HCT116 (cell line): ENCODE results near the gene CLIC5. TPM values are rescaled to one million over a fixed set of nuclear protein-coding genes. Genes with fewer than 3 reads are reported as not detected.

Experiments
- ATAC-seq: fragments of 200-7000 bp; cut with Tn5 transposase; 2 replicates; pipeline ENCODE4 v1.9.1; 2020; ENCODE audit warnings: mild to moderate bottlenecking, moderate library complexity
- BruUV-seq: library from RNA; stranded (reverse); fragments of 400-500 nt; replicated peaks from 2 replicates; lab custom pipeline; 2021; lab: Mats Ljungman, UMichigan
- CTCF ChIA-PET: fragments of 300-600 bp; sonication (Branson Sonifier 250); formaldehyde crosslinking; loops from one replicate; lab custom pipeline; 2021; ENCODE audit warnings: antibody characterized with exemption; lab: Charles Lee
- POLR2A ChIA-PET: fragments of 300-600, 350-600 bp; sonication (Branson Sonifier 250); formaldehyde crosslinking; loops from one replicate; lab custom pipeline; 2021; ENCODE audit warnings: antibody characterized with exemption; lab: Charles Lee
- RAD21 ChIA-PET, 2 experiments: fragments of 300-600 bp; sonication (Branson Sonifier 250); formaldehyde crosslinking; loops; one replicate each; lab custom pipeline; 2023; ENCODE audit warnings: low total read pairs in 2 of 2; ENCODE audit not compliant: uncharacterized antibody in 2 of 2, unreplicated experiment in 2 of 2, low non-redundant PET in 1 of 2; lab: Charles Lee
- DNase-seq: peaks from one replicate; pipeline ENCODE4 v3.0.0-alpha.2; 2010; ENCODE audit warnings: low read depth, low spot score
- H2AFZ ChIP-seq: fragments of 200-600 bp; shearing (Covaris generic), sonication (generic); 2 replicates; pipeline ENCODE4 v1.6.1; 2017; ENCODE audit warnings: low read depth, mixed run types, mixed read lengths, antibody characterized with exemption, low read length; ENCODE audit not compliant: poor library complexity, severe bottlenecking
- H3K27ac ChIP-seq: 2 replicates; pipeline ENCODE4 v1.5.1; 2012; ENCODE audit warnings: low read depth, low read length
- H3K27me3 ChIP-seq: fragments of 200-600 bp; sonication (generic); 2 replicates; pipeline ENCODE4 v1.6.1; 2016; ENCODE audit warnings: mixed run types, low read length, mixed read lengths; ENCODE audit not compliant: insufficient read depth
- H3K36me3 ChIP-seq, 2 experiments: fragments of 200-500 bp in 1 of 2; fragments of 200-600 bp in 1 of 2; sonication (Bioruptor generic) in 1 of 2; sonication (generic) in 1 of 2; 2 replicates each; pipeline versions ENCODE4 v1.5.1 to v1.6.1; 2014 to 2016; ENCODE audit warnings: low read length in 2 of 2, inconsistent platforms in 1 of 2, mixed read lengths in 1 of 2, mixed run types in 1 of 2; ENCODE audit not compliant: insufficient read depth in 2 of 2, control insufficient read depth in 1 of 2
- H3K4me1 ChIP-seq, 2 experiments: fragments of 200-600 bp in 1 of 2; sonication (generic) in 1 of 2; 2 replicates each; pipeline versions ENCODE4 v1.5.1 to v1.6.1; 2012 to 2017; ENCODE audit warnings: low read length in 2 of 2, inconsistent platforms in 1 of 2, mild to moderate bottlenecking in 1 of 2, mixed read lengths in 1 of 2, mixed run types in 1 of 2, moderate library complexity in 1 of 2; ENCODE audit not compliant: insufficient read depth in 2 of 2, control insufficient read depth in 1 of 2
- H3K4me2 ChIP-seq: fragments of 200-600 bp; sonication (generic); 2 replicates; pipeline ENCODE4 v1.6.1; 2017; ENCODE audit warnings: mixed run types, low read length, mixed read lengths
- H3K4me3 ChIP-seq, 2 experiments: fragments of 200-600 bp in 1 of 2; sonication (generic) in 1 of 2; replicated peaks in 1 of 2; 2 replicates each; pipeline ENCODE4 v1.5.1; 2011 to 2016; ENCODE audit warnings: low read length in 2 of 2, control low read depth in 1 of 2, low read depth in 1 of 2, mild to moderate bottlenecking in 1 of 2, mixed read lengths in 1 of 2, mixed run types in 1 of 2
- H3K79me2 ChIP-seq: fragments of 200-600 bp; sonication (generic); 2 replicates; pipeline ENCODE4 v1.6.1; 2017; ENCODE audit warnings: mild to moderate bottlenecking, mixed run types, low read length, moderate library complexity, mixed read lengths; ENCODE audit not compliant: insufficient read depth
- H3K9ac ChIP-seq: fragments of 200-600 bp; sonication (generic); 2 replicates; pipeline ENCODE4 v1.6.1; 2016; ENCODE audit warnings: low read length, mixed read lengths
- H3K9me2 ChIP-seq: fragments of 200-600 bp; sonication (generic), shearing (Covaris generic); 2 replicates; pipeline ENCODE4 v1.6.1; 2017; ENCODE audit warnings: mixed run types, mild to moderate bottlenecking, moderate library complexity; ENCODE audit not compliant: insufficient read depth
- H3K9me3 ChIP-seq, 2 experiments: fragments of 200-500 bp in 1 of 2; fragments of 200-600 bp in 1 of 2; sonication (Bioruptor generic) in 1 of 2; sonication (generic) in 1 of 2; 2 replicates each; pipeline ENCODE4 v1.6.1; 2014 to 2017; ENCODE audit warnings: low read length in 2 of 2, mixed read lengths in 2 of 2, inconsistent platforms in 1 of 2, low read depth in 1 of 2, mild to moderate bottlenecking in 1 of 2, mixed run types in 1 of 2, moderate library complexity in 1 of 2; ENCODE audit not compliant: control insufficient read depth in 1 of 2, insufficient read depth in 1 of 2
- H4K20me1 ChIP-seq: fragments of 200-600 bp; sonication (generic), shearing (Covaris generic); 2 replicates; pipeline ENCODE4 v1.6.1; 2017; ENCODE audit warnings: mixed run types, mild to moderate bottlenecking, moderate library complexity; ENCODE audit not compliant: insufficient read depth
- CEBPB ChIP-seq: IDR thresholded peaks from 2 replicates; pipeline ENCODE4 v1.6.1; 2012; ENCODE audit warnings: low read depth
- EGR1 ChIP-seq: IDR thresholded peaks from 2 replicates; pipeline ENCODE4 v1.6.1; 2012; ENCODE audit warnings: low read depth
- EZH2 ChIP-seq: fragments of 200-600 bp; sonication (generic); IDR thresholded peaks from 2 replicates; pipeline ENCODE4 v1.6.1; 2017; ENCODE audit warnings: antibody characterized with exemption, mixed run types
- EZH2phosphoT487 ChIP-seq: fragments of 200-600 bp; IDR thresholded peaks from 2 replicates; pipeline ENCODE4 v1.6.1; 2018; ENCODE audit warnings: antibody characterized with exemption, borderline replicate concordance
- FOSL1 ChIP-seq: IDR thresholded peaks from 2 replicates; pipeline ENCODE4 v1.6.1; 2012; ENCODE audit warnings: low read depth
- POLR2AphosphoS5 ChIP-seq: IDR thresholded peaks from 2 replicates; pipeline ENCODE4 v1.6.1; 2011; ENCODE audit warnings: mild to moderate bottlenecking, low read depth, low read length, moderate library complexity
- RAD21 ChIP-seq: IDR thresholded peaks from 2 replicates; pipeline ENCODE4 v1.6.1; 2012; ENCODE audit warnings: low read depth, mild to moderate bottlenecking
- SIN3A ChIP-seq: IDR thresholded peaks from 2 replicates; pipeline ENCODE4 v1.6.1; 2012; ENCODE audit warnings: low read depth
- SP1 ChIP-seq: IDR thresholded peaks from 2 replicates; pipeline ENCODE4 v1.6.1; 2012; ENCODE audit warnings: low read depth
- SRF ChIP-seq: IDR thresholded peaks from 2 replicates; pipeline ENCODE4 v1.6.1; 2012; ENCODE audit warnings: low read depth
- YY1 ChIP-seq: IDR thresholded peaks from 2 replicates; pipeline ENCODE4 v1.6.1; 2011; ENCODE audit warnings: low read length, low read depth, moderate library complexity, mild to moderate bottlenecking; ENCODE audit not compliant: insufficient replicate concordance; ENCODE audit errors: extremely low read depth
- ZNF274 ChIP-seq: fragments of 200-500 bp; sonication (Bioruptor generic); IDR thresholded peaks from 2 replicates; pipeline ENCODE4 v1.6.1; 2014; ENCODE audit warnings: mild to moderate bottlenecking, low read depth, low read length, inconsistent platforms
- intact Hi-C: fragments of 100-400 bp; cut with micrococcal nuclease; formaldehyde crosslinking; loops from 2 replicates; pipeline ENCODE4 v1.10.0; 2022
- total RNA-seq: library from RNA; stranded (reverse); gene quantifications from one replicate; pipeline ENCODE4 v1.2.1, GENCODE V29; 2021; ENCODE audit not compliant: unreplicated experiment
- TF ChIP-seq, protein P1 (sequence below), 3 experiments: fragments of 200-600 bp in 1 of 3; sonication (generic) in 1 of 3; IDR thresholded peaks in 2 of 3; conservative IDR thresholded peaks in 1 of 3; 2 replicates each; pipeline ENCODE4 v1.5.1; 2012 to 2017; ENCODE audit warnings: low read depth in 2 of 3, low read length in 2 of 3, antibody characterized with exemption in 1 of 3, borderline replicate concordance in 1 of 3, control low read depth in 1 of 3, mild to moderate bottlenecking in 1 of 3, mixed read lengths in 1 of 3, mixed run types in 1 of 3, moderate library complexity in 1 of 3; ENCODE audit not compliant: insufficient read depth in 1 of 3
- TF ChIP-seq, protein P2 (sequence below): IDR thresholded peaks from 2 replicates; pipeline ENCODE4 v1.6.1; 2012
- TF ChIP-seq, protein P3 (sequence below): IDR thresholded peaks from 2 replicates; pipeline ENCODE4 v1.6.1; 2011; ENCODE audit warnings: mild to moderate bottlenecking, low read length, moderate library complexity; ENCODE audit not compliant: insufficient replicate concordance; ENCODE audit errors: extremely low read depth

The CLIC5 gene
- total RNA-seq, 1 experiment from 2014 or later = 0.20 TPM

DNA sequence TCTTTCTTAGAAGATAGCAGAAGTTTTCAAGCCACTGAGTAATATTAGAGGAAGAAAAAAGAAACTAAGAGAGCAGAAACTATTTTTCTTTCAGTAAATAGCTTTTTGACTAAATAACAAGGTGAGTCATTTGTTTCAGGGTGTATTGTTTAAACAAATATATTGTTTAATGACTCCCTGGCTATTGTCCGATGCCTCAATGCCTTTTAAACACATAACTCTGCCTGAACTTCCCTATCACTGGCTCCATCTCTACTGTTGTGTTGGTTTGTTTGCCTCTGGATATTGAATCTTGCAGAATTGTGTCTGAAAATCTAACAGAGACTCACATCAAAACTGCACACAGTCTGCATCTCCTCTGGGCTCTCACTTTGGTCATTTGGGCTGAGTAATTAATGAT is 19.6 kb upstream of the CLIC5 start:
- H3K4me1 ChIP-seq = no peaks in the 10 kb centered on the region
- H3K4me3 ChIP-seq = no peak overlapping the region
- H3K27me3 ChIP-seq = no peaks in the 10 kb centered on the region
- no peak overlapping the region for H3K4me2 ChIP-seq
- no TSS peak for BruUV-seq
- DNase-seq = no peak
- ChIA-PET POLR2A (no interaction called here), CTCF (no interaction called here), RAD21 (no interaction called here)
- no peak for ATAC-seq
- TF ChIP-seq ZNF274 (no peak), CEBPB (no peak), SIN3A (no peak)
- TF ChIP-seq, protein P1, sequence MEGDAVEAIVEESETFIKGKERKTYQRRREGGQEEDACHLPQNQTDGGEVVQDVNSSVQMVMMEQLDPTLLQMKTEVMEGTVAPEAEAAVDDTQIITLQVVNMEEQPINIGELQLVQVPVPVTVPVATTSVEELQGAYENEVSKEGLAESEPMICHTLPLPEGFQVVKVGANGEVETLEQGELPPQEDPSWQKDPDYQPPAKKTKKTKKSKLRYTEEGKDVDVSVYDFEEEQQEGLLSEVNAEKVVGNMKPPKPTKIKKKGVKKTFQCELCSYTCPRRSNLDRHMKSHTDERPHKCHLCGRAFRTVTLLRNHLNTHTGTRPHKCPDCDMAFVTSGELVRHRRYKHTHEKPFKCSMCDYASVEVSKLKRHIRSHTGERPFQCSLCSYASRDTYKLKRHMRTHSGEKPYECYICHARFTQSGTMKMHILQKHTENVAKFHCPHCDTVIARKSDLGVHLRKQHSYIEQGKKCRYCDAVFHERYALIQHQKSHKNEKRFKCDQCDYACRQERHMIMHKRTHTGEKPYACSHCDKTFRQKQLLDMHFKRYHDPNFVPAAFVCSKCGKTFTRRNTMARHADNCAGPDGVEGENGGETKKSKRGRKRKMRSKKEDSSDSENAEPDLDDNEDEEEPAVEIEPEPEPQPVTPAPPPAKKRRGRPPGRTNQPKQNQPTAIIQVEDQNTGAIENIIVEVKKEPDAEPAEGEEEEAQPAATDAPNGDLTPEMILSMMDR (IDR thresholded peaks at IDR 0.05 in 2 of 3, conservative IDR thresholded peaks at IDR 0.05 in 1 of 3; ENCODE audit: borderline replicate concordance in 1 of 3, insufficient read depth in 1 of 3, low read depth in 2 of 3, low read length in 2 of 3) = no peak
- no peaks in the 10 kb centered on the region for H4K20me1 ChIP-seq
- H3K27ac ChIP-seq = no peak overlapping the region
- no peaks in the 10 kb centered on the region for H3K79me2 ChIP-seq
- H3K9ac ChIP-seq = no peak overlapping the region
- H2AFZ ChIP-seq = no peak overlapping the region
- intact Hi-C loops = no loop called here
- H3K9me2 ChIP-seq = no peaks in the 10 kb centered on the region
- H3K9me3 ChIP-seq = no peaks in the 10 kb centered on the region
- no peaks in the 10 kb centered on the region for H3K36me3 ChIP-seq

DNA sequence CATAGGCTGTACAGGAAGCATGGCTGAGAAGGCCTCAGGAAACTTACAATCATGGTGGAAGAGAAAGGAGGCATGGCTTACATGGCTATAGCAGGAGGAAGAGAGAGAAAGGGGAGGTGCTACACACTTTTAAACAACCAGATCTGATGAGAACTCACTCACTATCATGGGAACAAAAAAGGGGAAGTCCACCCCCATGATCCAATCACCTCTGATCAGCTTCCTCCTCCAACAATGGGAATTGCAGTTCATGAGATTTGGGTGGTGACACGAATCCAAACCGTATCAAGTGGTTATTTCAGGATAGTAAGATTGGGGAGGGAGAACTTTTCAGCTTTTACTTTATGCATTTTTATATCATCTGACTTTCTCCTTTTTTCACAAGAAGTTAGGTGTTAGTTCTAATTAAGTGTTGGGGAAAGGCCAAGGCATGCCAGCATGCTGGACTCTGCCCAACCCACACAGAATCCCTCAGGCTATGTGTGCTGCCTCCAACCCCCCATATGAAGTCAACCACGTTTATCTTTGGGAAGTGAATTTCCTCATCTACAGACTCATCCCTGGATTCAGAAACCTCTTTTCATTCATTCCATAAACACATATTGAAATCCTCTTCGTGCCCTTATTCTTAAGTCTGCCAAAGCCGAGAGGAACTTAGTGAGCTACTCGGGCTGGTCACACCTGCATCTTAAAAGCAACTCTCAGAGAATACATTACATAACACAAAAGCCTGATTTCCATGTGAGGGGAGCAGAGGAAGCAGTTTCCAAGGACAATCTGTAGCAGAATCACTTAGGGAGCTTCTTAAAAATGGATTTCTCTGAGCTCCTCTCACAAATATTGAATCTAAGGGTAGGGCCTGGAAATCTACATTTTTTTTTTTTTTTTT is 16.7 kb upstream of the CLIC5 start:
- ChIA-PET RAD21 (no interaction called here), CTCF (interaction anchor here (0.7 kb wide), 1 partner anchor 58 kb away, joined by 3 read pairs; no protein-coding TSS in a partner anchor), POLR2A (no interaction called here)
- Histone ChIP-seq H3K9me3 (no peaks in the 10 kb centered on the region), H3K9ac (no peak overlapping the region), H3K79me2 (no peaks in the 10 kb centered on the region), H3K27me3 (no peaks in the 10 kb centered on the region), H2AFZ (no peak overlapping the region), H3K36me3 (no peaks in the 10 kb centered on the region), H3K4me1 (no peaks in the 10 kb centered on the region), H3K4me3 (no peak overlapping the region), H3K27ac (no peak overlapping the region), H3K9me2 (no peaks in the 10 kb centered on the region; the same call in 1 of the 2 replicates), H4K20me1 (no peaks in the 10 kb centered on the region), H3K4me2 (no peak overlapping the region)
- no peak for TF ChIP-seq YY1
- TF ChIP-seq EZH2 = no peak
- TF ChIP-seq POLR2AphosphoS5 = no peak
- TF ChIP-seq, protein P2, sequence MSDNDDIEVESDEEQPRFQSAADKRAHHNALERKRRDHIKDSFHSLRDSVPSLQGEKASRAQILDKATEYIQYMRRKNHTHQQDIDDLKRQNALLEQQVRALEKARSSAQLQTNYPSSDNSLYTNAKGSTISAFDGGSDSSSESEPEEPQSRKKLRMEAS = no peak
- TF ChIP-seq FOSL1 = no peak
- TF ChIP-seq SP1 = no peak
- TF ChIP-seq EZH2phosphoT487 = no peak
- TF ChIP-seq SRF = no peak
- TF ChIP-seq ZNF274 = no peak
- TF ChIP-seq, protein P3, sequence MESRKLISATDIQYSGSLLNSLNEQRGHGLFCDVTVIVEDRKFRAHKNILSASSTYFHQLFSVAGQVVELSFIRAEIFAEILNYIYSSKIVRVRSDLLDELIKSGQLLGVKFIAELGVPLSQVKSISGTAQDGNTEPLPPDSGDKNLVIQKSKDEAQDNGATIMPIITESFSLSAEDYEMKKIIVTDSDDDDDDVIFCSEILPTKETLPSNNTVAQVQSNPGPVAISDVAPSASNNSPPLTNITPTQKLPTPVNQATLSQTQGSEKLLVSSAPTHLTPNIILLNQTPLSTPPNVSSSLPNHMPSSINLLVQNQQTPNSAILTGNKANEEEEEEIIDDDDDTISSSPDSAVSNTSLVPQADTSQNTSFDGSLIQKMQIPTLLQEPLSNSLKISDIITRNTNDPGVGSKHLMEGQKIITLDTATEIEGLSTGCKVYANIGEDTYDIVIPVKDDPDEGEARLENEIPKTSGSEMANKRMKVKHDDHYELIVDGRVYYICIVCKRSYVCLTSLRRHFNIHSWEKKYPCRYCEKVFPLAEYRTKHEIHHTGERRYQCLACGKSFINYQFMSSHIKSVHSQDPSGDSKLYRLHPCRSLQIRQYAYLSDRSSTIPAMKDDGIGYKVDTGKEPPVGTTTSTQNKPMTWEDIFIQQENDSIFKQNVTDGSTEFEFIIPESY = no peak
- no peak for TF ChIP-seq RAD21
- TF ChIP-seq SIN3A = no peak
- TF ChIP-seq EGR1 = no peak
- no peak for ATAC-seq
- no peak for DNase-seq
- BruUV-seq = no TSS peak
- intact Hi-C loops = no loop called here
